Kidney (tissue), 14 donors: ENCODE results near the gene TCF7L2. TPM values are rescaled to one million over a fixed set of nuclear protein-coding genes. Genes with fewer than 3 reads are reported as not detected.
A peak's percentile ranks its signal among the peaks of the same experiment; 100 is the strongest.

Experiments used
- DNase-seq, 5 donors: peaks; one replicate each; pipeline ENCODE4 v3.0.0-alpha.2; 2013 to 2020
- FAIRE-seq: peaks from 2 replicates; lab custom pipeline; 2012; peaks lifted over from hg19 to GRCh38; lab: Jason Lieb, UNC
- H3K27ac ChIP-seq, 2 donors: one replicate each; pipeline ENCODE4 v1.7.0; 2013; ENCODE audit warnings: low read depth in 2 of 2, low read length in 2 of 2, inconsistent platforms in 1 of 2
- H3K27me3 ChIP-seq: one replicate; pipeline ENCODE4 v1.7.1; 2013; ENCODE audit warnings: low read length, inconsistent platforms; ENCODE audit not compliant: control insufficient read depth, insufficient read depth
- H3K36me3 ChIP-seq, 3 donors: one replicate each; pipeline versions ENCODE4 v1.7.0 to v1.7.1; 2013; ENCODE audit warnings: low read length in 3 of 3, control low read depth in 1 of 3, inconsistent platforms in 1 of 3; ENCODE audit not compliant: insufficient read depth in 3 of 3, control insufficient read depth in 2 of 3
- H3K4me1 ChIP-seq, 3 donors: one replicate each; pipeline versions ENCODE4 v1.7.0 to v1.7.1; 2013; ENCODE audit warnings: low read length in 3 of 3, inconsistent platforms in 1 of 3, low read depth in 1 of 3; ENCODE audit not compliant: control insufficient read depth in 2 of 3, insufficient read depth in 2 of 3
- H3K4me3 ChIP-seq, 3 donors: one replicate each; pipeline versions ENCODE4 v1.7.0 to v1.8.1; 2013; ENCODE audit warnings: low read length in 3 of 3, control low read depth in 1 of 3, inconsistent platforms in 1 of 3
- H3K9ac ChIP-seq, 3 donors: one replicate each; pipeline versions ENCODE4 v1.7.0 to v1.7.1; 2013; ENCODE audit warnings: low read length in 3 of 3, control low read depth in 1 of 3, inconsistent platforms in 1 of 3
- H3K9me3 ChIP-seq, 3 donors: one replicate each; pipeline versions ENCODE4 v1.7.0 to v1.7.1; 2013; ENCODE audit warnings: low read length in 3 of 3, control low read depth in 1 of 3, inconsistent platforms in 1 of 3; ENCODE audit not compliant: control insufficient read depth in 2 of 3, insufficient read depth in 1 of 3
- CTCF ChIP-seq: IDR thresholded peaks from 3 replicates; pipeline ENCODE4 v1.5.1; 2012; ENCODE audit warnings: mild to moderate bottlenecking, moderate library complexity, borderline replicate concordance; ENCODE audit not compliant: insufficient read depth; ENCODE audit errors: extremely low read depth
- intact Hi-C: fragments of 100-400 bp; cut with DNase I; formaldehyde crosslinking; loops from one replicate; pipeline ENCODE4 v1.11.1; 2022
- polyA plus RNA-seq: library from polyadenylated mRNA; stranded (reverse); fragments of 350-450 nt; fragmentation: Illumina TruSeq; extraction: RNeasy Lipid Tissue Mini Kit (QIAGEN cat#74804); gene quantifications from one replicate; pipeline ENCODE4 v1.2.3, GENCODE V29; 2014; ENCODE audit warnings: low read depth, low replicate concordance; ENCODE audit not compliant: insufficient read depth
- total RNA-seq: library from RNA; stranded (reverse); fragmentation: NEBNext Ultra II Directional; extraction: Animal tissue kit (Norgen Biotek cat#: 25700); gene quantifications from one replicate; pipeline ENCODE4 v1.2.1, GENCODE V29; 2021
- donor health status: control.
- donor health status: control.
- donor health status: control.
- donor health status: control.
- donor health status: control.
- donor health status: DM: yes; HTN: yes; CAD: no.
- donor health status: Normal renal cell carcinoma (clear cell type).

The TCF7L2 gene
- total and polyA plus RNA-seq, 2 donors from 2014 or later, result 6.5 to 32.4 TPM

- Histone ChIP-seq H3K4me3 (no peak overlapping the region), H3K9ac (no peak overlapping the region), H3K36me3 (no peaks in the 10 kb centered on the region), H3K4me1 (peaks cover 8 to 39% (median 30%) of the 10 kb centered on the region in 3 donors), H3K9me3 (no peaks in the 10 kb centered on the region), H3K27me3 (no peaks in the 10 kb centered on the region), H3K27ac (no peak overlapping the region)
- intact Hi-C loops, result no loop called here
- TF ChIP-seq CTCF, result no peak
- no peak for FAIRE-seq
- DNase-seq, result peak in 2 of 5 donors; percentile 33 to 44
Observed at GRCh38 chr10:113057948-113058522, 108.0 kb downstream of the TCF7L2 start.

- intact Hi-C loops, result no loop called here
- H3K9me3 ChIP-seq, result no peaks in the 10 kb centered on the region
- no peaks in the 10 kb centered on the region for H3K27me3 ChIP-seq
- peaks cover 8 to 39% (median 34%) of the 10 kb centered on the region in 3 donors for H3K4me1 ChIP-seq
- H3K27ac ChIP-seq, result peak overlapping the region in 1 of 2 donors; percentile 8
- TF ChIP-seq CTCF, result no peak
- H3K9ac ChIP-seq, result peak overlapping the region in 1 of 3 donors; percentile 27
- peak overlapping the region in 2 of 3 donors; percentile 9 to 30 for H3K4me3 ChIP-seq
- DNase-seq (peak in 4 of 5 donors; percentile 45 to 73 (median 65)), FAIRE-seq (no peak)
- H3K36me3 ChIP-seq, result no peaks in the 10 kb centered on the region
Observed at GRCh38 chr10:113058523-113059370, 108.7 kb downstream of the TCF7L2 start.

GRCh38 chr10:113059371-113059780 is 109.3 kb downstream of the TCF7L2 start:
- FAIRE-seq (no peak), DNase-seq (peak in 4 of 5 donors; percentile 66 to 86 (median 79))
- intact Hi-C loops, result no loop called here
- Histone ChIP-seq H3K9me3 (no peaks in the 10 kb centered on the region), H3K9ac (peak overlapping the region in 1 of 3 donors; percentile 27), H3K4me3 (peak overlapping the region in 2 of 3 donors; percentile 9 to 30), H3K27ac (peak overlapping the region in 1 of 2 donors; percentile 55), H3K36me3 (no peaks in the 10 kb centered on the region), H3K4me1 (peaks cover 8 to 39% (median 35%) of the 10 kb centered on the region in 3 donors), H3K27me3 (no peaks in the 10 kb centered on the region)
- TF ChIP-seq CTCF, result no peak
